Esophagus squamous epithelium (tissue), 4 donors: ENCODE measurements around the gene ZNF79.

ENCODE experiments used
- CTCF ChIP-seq, 6 experiments: fragments of 450-650 bp in 4 of 6; fragments of 200-600 bp in 2 of 6; sonication (generic) in 2 of 6; IDR thresholded peaks; one replicate each; pipeline ENCODE4 v1.5.1; 2016 to 2019; ENCODE audit warnings: antibody characterized with exemption in 6 of 6, mild to moderate bottlenecking in 4 of 6, moderate library complexity in 4 of 6
- POLR2A ChIP-seq, 4 donors: fragments of 450-650 bp; IDR thresholded peaks; one replicate each; pipeline ENCODE4 v1.6.1; 2017; ENCODE audit warnings: antibody characterized with exemption in 4 of 4, mild to moderate bottlenecking in 4 of 4, moderate library complexity in 3 of 4

DNA sequence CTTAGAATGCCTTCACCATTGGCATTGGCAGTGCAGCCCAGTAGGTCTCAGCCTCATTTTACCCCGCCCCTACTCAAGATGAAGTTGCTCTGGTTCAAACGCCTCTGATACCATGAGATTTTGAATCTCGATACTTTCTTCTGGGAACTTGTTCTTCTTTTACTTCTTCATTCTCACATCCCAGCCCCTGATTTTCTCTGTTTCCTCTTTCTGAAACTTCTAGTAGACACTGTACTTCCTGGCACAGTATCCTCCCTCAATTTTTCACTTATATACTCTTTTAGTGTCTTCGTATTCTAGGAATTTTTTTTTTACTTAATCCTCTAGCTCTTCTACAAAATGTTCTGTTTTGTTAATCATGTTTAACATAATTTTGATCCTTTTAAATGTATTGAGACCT lies 13.1 kb upstream of the ZNF79 start:
- TF ChIP-seq CTCF (IDR thresholded peaks at IDR 0.05) (no peak), POLR2A (IDR thresholded peaks at IDR 0.05) (no peak)
